Stimulated activated CD8-positive, alpha-beta memory T cell treated with anti-CD3 and anti-CD28 coated beads, Interleukin-12 subunit alpha, Interleukin-12 subunit beta, amount 100 ng/mL, for 4 hours (primary cell): ENCODE results near the gene ENTHD1.
"Not testable (repeated sequence)": the region's sequence is repeated elsewhere in the genome, so short reads cannot be mapped to it uniquely, and the experiment has no call there.

Experiments
- DNase-seq: peaks from one replicate; pipeline ENCODE4 v3.0.0-alpha.2; 2020; ENCODE audit warnings: low read depth

The ENTHD1 gene

GRCh38 chr22:39925273-39925672, 31.7 kb upstream of the ENTHD1 start:
- no peak for DNase-seq

- DNase-seq, result no peak
These were observed 30.7 kb upstream of the ENTHD1 start for GRCh38 chr22:39924286-39924685.

GRCh38 chr22:39923696-39924095, 30.1 kb upstream of the ENTHD1 start:
- no peak for DNase-seq

- DNase-seq, result no peak
These were observed 26.7 kb upstream of the ENTHD1 start for GRCh38 chr22:39920134-39920743.

- DNase-seq, result no peak
These were observed 24.4 kb upstream of the ENTHD1 start for GRCh38 chr22:39917776-39918495.

- DNase-seq, result no peak
These were observed 23.7 kb upstream of the ENTHD1 start for GRCh38 chr22:39917197-39917643.

GRCh38 chr22:39916496-39916895, 22.9 kb upstream of the ENTHD1 start:
- no peak for DNase-seq

GRCh38 chr22:39915295-39915726, 21.8 kb upstream of the ENTHD1 start:
- no peak for DNase-seq

GRCh38 chr22:39914584-39914983, 21.0 kb upstream of the ENTHD1 start:
- no peak for DNase-seq

GRCh38 chr22:39913886-39914285, 20.3 kb upstream of the ENTHD1 start:
- no peak for DNase-seq

- no peak for DNase-seq
These were observed 19.8 kb upstream of the ENTHD1 start for GRCh38 chr22:39913321-39913720.

- DNase-seq, result no peak
These were observed 17.5 kb upstream of the ENTHD1 start for GRCh38 chr22:39910876-39911613.

- no peak for DNase-seq
These were observed 15.2 kb upstream of the ENTHD1 start for GRCh38 chr22:39908737-39909136.

GRCh38 chr22:39908136-39908535, 14.6 kb upstream of the ENTHD1 start:
- DNase-seq, result no peak

GRCh38 chr22:39907605-39908097, 14.1 kb upstream of the ENTHD1 start:
- no peak for DNase-seq

GRCh38 chr22:39907047-39907446, 13.5 kb upstream of the ENTHD1 start:
- DNase-seq, result no peak

- DNase-seq, result no peak
These were observed 12.6 kb upstream of the ENTHD1 start for GRCh38 chr22:39906207-39906606.

- no peak for DNase-seq
These were observed 12.1 kb upstream of the ENTHD1 start for GRCh38 chr22:39905687-39906086.

- no peak for DNase-seq
These were observed 11.3 kb upstream of the ENTHD1 start for GRCh38 chr22:39904862-39905261.

- DNase-seq, result not testable (repeated sequence)
These were observed 10.5 kb upstream of the ENTHD1 start for GRCh38 chr22:39904024-39904423.

- DNase-seq, result no peak
These were observed 8.1 kb upstream of the ENTHD1 start for GRCh38 chr22:39901565-39902146.
